ENCODE measurements around the gene ERP29.
"Not testable (repeated sequence)": the region's sequence is repeated elsewhere in the genome, so short reads cannot be mapped to it uniquely, and the experiment has no call there.

ERP29 gene

DNA sequence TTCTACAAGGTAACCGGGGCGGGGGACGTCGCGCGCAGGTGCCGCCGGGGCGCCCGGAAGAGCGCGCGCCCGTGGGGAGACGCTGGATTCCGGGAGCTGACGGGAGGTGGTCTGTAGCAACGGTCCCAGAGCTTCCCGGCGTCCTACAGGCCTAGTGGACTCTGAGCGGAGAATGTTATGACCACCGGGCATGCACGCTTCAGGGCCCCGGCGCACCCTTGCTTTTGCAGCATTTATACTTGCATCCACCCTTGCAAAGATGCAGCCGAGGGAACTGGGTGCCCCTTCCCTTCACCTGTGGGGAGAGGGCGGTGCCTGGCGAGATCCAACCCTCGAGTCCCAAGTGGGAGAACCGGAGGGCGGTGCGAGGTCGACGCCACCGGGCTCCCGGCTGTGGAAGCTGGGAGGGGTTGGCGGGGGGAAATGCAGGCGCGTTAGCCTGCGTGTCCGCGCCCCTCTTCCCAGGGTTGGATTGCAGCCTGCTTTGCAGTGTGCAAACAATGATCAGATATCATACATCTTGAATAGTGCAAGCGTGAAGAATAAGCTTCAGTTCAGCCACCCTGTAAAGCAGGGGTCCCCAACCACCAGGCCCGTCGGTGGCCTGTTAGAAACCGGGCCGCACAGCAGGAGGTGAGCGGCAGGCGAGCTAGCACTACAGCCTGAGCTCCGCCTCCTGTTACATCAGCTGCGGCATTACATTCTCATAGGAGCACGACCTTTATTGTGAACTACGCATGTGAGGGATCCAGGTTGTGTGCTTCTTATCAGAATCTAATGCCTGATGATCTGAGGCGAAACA, 576 bp downstream of the ERP29 start:
- H3K4me3 Mint-ChIP-seq, result peak overlapping the region; percentile 95
- H3K9me3 Mint-ChIP-seq, result peaks cover 4% of the 10 kb centered on the region
- H3K36me3 Mint-ChIP-seq, result peaks cover 61% of the 10 kb centered on the region
- peak; percentile 42 to 81 for DNase-seq (ENCODE audit: low spot score in 2 of 2)
- peak overlapping the region; percentile 97 for H3K27ac Mint-ChIP-seq
- peak; percentile 69 for ATAC-seq
- H3K4me1 Mint-ChIP-seq, result peaks cover 46% of the 10 kb centered on the region

- H3K4me3 Mint-ChIP-seq, result peak overlapping the region; percentile 95
- ATAC-seq, result no peak
- no peak for DNase-seq (ENCODE audit: low spot score in 2 of 2)
- H3K27ac Mint-ChIP-seq, result peak overlapping the region; percentile 63
- H3K4me1 Mint-ChIP-seq, result peaks cover 49% of the 10 kb centered on the region
- H3K9me3 Mint-ChIP-seq, result peaks cover 4% of the 10 kb centered on the region
- H3K36me3 Mint-ChIP-seq, result peaks cover 82% of the 10 kb centered on the region
Measured at GRCh38 chr12:112015938-112016337, 2.7 kb downstream of the ERP29 start.

DNA sequence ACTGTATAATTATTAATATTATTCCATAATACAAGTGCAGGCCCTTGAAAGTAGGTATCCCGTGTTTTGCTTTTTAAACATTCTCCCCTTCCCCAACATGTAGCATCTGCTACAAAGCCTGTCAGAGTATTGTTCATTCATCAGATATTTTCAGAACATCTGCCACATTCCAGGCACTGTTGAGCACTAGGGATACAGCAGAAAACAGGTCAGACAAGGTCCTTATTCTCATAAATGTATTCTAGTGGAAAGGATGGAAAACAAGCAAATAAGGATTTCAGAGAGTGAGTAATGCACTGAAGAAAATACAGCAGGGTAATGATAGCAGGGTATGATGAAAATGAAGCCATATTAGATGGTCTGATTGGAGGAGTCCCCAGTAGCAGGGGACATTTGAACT, 3.8 kb downstream of the ERP29 start:
- DNase-seq (ENCODE audit: low spot score in 2 of 2) (no peak), ATAC-seq (no peak)
- Mint-ChIP-seq H3K27ac (peak overlapping the region; percentile 63), H3K4me1 (peaks cover 44% of the 10 kb centered on the region), H3K9me3 (peaks cover 4% of the 10 kb centered on the region), H3K4me3 (no peak overlapping the region), H3K36me3 (peaks cover 93% of the 10 kb centered on the region)

GRCh38 chr12:112018571-112019237, 5.5 kb downstream of the ERP29 start:
- peak overlapping the region; percentile 79 for H3K27ac Mint-ChIP-seq
- peaks cover 4% of the 10 kb centered on the region for H3K9me3 Mint-ChIP-seq
- no peak for ATAC-seq
- peaks cover 100% of the 10 kb centered on the region for H3K36me3 Mint-ChIP-seq
- no peak for DNase-seq (ENCODE audit: low spot score in 2 of 2)
- no peak overlapping the region for H3K4me3 Mint-ChIP-seq
- H3K4me1 Mint-ChIP-seq, result peaks cover 54% of the 10 kb centered on the region

DNA sequence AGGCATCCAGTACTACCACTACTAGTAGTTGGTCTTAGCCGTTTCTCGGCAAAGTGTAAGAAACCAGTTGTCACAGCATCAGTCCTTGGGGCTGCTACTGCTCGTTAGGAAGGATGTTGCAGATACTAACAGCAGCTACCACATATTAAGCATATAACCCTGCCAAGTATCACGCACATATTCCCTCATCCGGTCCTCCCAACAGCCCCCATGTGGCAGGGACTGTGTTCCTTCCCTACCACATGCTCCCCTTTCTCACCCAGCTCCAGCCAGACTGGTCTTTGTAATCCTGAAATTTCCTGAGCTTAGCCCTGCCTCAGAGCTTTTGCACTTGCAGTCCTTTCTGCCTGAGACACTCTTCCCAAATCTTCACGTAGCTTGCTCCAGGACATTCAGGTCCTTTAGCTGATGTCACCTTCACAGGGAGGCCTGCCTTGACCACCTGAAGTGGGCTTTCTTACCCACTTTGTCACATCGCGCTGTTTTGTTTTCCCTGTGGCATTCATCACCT, 7.8 kb downstream of the ERP29 start:
- DNase-seq (ENCODE audit: low spot score in 2 of 2) (no peak), ATAC-seq (no peak)
- H3K27ac Mint-ChIP-seq, result peak overlapping the region; percentile 79
- H3K4me3 Mint-ChIP-seq, result no peak overlapping the region
- H3K9me3 Mint-ChIP-seq, result peaks cover 2% of the 10 kb centered on the region
- H3K36me3 Mint-ChIP-seq, result peaks cover 99% of the 10 kb centered on the region
- peaks cover 42% of the 10 kb centered on the region for H3K4me1 Mint-ChIP-seq

- Mint-ChIP-seq H3K27ac (peak overlapping the region; percentile 79), H3K4me3 (no peak overlapping the region), H3K36me3 (peaks cover 99% of the 10 kb centered on the region), H3K9me3 (no peaks in the 10 kb centered on the region), H3K4me1 (peaks cover 42% of the 10 kb centered on the region)
- ATAC-seq, result peak; percentile 26
- DNase-seq (ENCODE audit: low spot score in 2 of 2), result no peak
Measured at GRCh38 chr12:112022241-112023016, 9.2 kb downstream of the ERP29 start.

GRCh38 chr12:112023759-112024396, 10.7 kb downstream of the ERP29 start:
- peak overlapping the region; percentile 88 for H3K27ac Mint-ChIP-seq
- H3K36me3 Mint-ChIP-seq, result peaks cover 99% of the 10 kb centered on the region
- no peaks in the 10 kb centered on the region for H3K9me3 Mint-ChIP-seq
- H3K4me1 Mint-ChIP-seq, result peaks cover 37% of the 10 kb centered on the region
- no peak overlapping the region for H3K4me3 Mint-ChIP-seq
- DNase-seq (ENCODE audit: low spot score in 2 of 2) (no peak), ATAC-seq (no peak)

GRCh38 chr12:112025808-112026375, 12.7 kb downstream of the ERP29 start:
- Mint-ChIP-seq H3K4me3 (no peak overlapping the region), H3K36me3 (peaks cover 99% of the 10 kb centered on the region), H3K4me1 (peaks cover 34% of the 10 kb centered on the region), H3K9me3 (no peaks in the 10 kb centered on the region), H3K27ac (peak overlapping the region; percentile 88)
- DNase-seq (ENCODE audit: low spot score in 2 of 2) (no peak), ATAC-seq (no peak)

DNA sequence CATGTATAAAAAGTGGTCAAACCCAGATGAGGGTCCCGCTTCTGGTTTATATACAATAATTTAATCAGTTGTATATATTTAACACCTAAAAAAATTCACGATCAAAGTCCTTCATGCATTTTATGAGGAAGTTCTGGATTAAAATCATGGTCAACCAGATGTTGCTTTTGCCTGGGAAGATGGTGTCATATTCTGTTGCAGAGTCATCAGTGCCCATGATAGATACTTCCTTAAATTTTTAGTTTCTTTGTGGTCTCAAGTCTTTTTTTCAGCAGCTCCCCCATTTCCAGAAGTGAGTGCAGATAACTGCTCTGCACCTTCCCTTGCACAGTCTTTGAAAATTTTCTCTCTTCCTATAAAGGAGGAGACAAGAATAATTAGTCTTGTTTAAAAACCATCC, 16.1 kb downstream of the ERP29 start:
- H3K27ac Mint-ChIP-seq, result no peak overlapping the region
- H3K4me1 Mint-ChIP-seq, result peaks cover 13% of the 10 kb centered on the region
- ATAC-seq (no peak), DNase-seq (ENCODE audit: low spot score in 2 of 2) (no peak)
- peaks cover 99% of the 10 kb centered on the region for H3K36me3 Mint-ChIP-seq
- no peaks in the 10 kb centered on the region for H3K9me3 Mint-ChIP-seq
- H3K4me3 Mint-ChIP-seq, result no peak overlapping the region

GRCh38 chr12:112031472-112031871, 18.2 kb downstream of the ERP29 start:
- Mint-ChIP-seq H3K4me3 (no peak overlapping the region), H3K27ac (peak overlapping the region; percentile 29), H3K4me1 (peaks cover 6% of the 10 kb centered on the region), H3K36me3 (peaks cover 100% of the 10 kb centered on the region), H3K9me3 (no peaks in the 10 kb centered on the region)
- DNase-seq (ENCODE audit: low spot score in 2 of 2) (no peak), ATAC-seq (no peak)

- DNase-seq (ENCODE audit: low spot score in 2 of 2), result no peak
- H3K4me3 Mint-ChIP-seq, result no peak overlapping the region
- ATAC-seq, result no peak
- peaks cover 100% of the 10 kb centered on the region for H3K36me3 Mint-ChIP-seq
- peak overlapping the region; percentile 29 for H3K27ac Mint-ChIP-seq
- no peaks in the 10 kb centered on the region for H3K9me3 Mint-ChIP-seq
- H3K4me1 Mint-ChIP-seq, result peaks cover 5% of the 10 kb centered on the region
Measured at GRCh38 chr12:112032292-112032691, 19.1 kb downstream of the ERP29 start.

- ATAC-seq (no peak), DNase-seq (ENCODE audit: low spot score in 2 of 2) (no peak)
- Mint-ChIP-seq H3K4me1 (no peaks in the 10 kb centered on the region), H3K9me3 (no peaks in the 10 kb centered on the region), H3K4me3 (no peak overlapping the region), H3K27ac (peak overlapping the region; percentile 48), H3K36me3 (peaks cover 100% of the 10 kb centered on the region)
Measured at GRCh38 chr12:112035219-112035785, 22.1 kb downstream of the ERP29 start.

DNA sequence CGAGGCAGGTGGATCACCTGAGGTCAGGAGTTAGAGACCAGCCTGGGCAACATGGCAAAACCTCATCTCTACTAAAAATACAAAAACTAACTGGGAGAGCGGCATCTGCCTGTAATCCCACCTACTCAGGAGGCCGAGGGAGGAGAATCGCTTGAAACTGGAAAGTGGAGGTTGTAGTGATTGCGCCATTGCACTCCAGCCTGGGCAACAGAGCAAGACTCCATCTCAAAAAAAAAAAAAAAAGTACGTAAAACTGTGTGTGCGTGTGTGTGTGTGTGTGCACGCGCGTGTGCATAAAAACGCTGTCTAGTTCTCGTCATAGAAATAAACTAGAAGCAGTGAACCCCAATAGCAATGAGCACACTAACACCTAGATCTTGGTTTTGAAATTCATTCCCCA, 23.4 kb downstream of the ERP29 start:
- not testable (repeated sequence) for ATAC-seq; H3K9me3 Mint-ChIP-seq; H3K4me1 Mint-ChIP-seq; DNase-seq (ENCODE audit: low spot score in 2 of 2); H3K4me3 Mint-ChIP-seq
- Mint-ChIP-seq H3K27ac (peak overlapping the region; percentile 48), H3K36me3 (peaks cover 100% of the 10 kb centered on the region)

DNA sequence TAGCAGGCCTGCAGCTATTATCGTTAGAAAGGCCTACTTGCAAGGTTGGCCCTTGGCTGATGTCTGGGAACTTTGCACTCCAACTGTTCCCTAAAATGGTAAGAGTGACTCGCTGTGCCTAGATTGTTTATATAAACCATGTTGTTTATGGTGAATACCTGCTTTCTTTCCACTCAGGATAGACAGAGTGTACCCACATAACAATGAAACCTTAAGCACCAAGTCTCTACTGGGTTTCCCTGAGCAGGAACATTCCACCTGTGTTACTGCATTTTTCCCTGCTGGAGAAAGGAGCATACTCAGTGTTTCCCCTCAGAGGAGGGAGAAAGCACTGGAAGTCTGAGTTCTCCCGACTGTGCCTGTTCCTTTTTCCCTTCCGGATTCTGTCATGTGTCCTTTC, 32.8 kb downstream of the ERP29 start:
- Mint-ChIP-seq H3K4me3 (no peak overlapping the region), H3K36me3 (peaks cover 100% of the 10 kb centered on the region), H3K4me1 (no peaks in the 10 kb centered on the region), H3K9me3 (no peaks in the 10 kb centered on the region), H3K27ac (peak overlapping the region; percentile 36)
- DNase-seq (ENCODE audit: low spot score in 2 of 2) (no peak), ATAC-seq (no peak)

Data from stimulated activated effector memory CD8-positive, alpha-beta T cell treated with anti-CD3 and anti-CD28 coated beads, Interleukin-12 subunit alpha, Interleukin-12 subunit beta, amount 100 ng/mL, for 72 hours (primary cell).